ENCODE results near the gene CCDC85B. TPM values are rescaled to one million over a fixed set of nuclear protein-coding genes. Genes with fewer than 3 reads are reported as not detected.

CCDC85B gene
- total and polyA plus RNA-seq, 2 of the 13 experiments (the other 11 are each of a cell fraction or from before 2014, with no cell fraction given), result 8.2 to 19.5 TPM

DNA sequence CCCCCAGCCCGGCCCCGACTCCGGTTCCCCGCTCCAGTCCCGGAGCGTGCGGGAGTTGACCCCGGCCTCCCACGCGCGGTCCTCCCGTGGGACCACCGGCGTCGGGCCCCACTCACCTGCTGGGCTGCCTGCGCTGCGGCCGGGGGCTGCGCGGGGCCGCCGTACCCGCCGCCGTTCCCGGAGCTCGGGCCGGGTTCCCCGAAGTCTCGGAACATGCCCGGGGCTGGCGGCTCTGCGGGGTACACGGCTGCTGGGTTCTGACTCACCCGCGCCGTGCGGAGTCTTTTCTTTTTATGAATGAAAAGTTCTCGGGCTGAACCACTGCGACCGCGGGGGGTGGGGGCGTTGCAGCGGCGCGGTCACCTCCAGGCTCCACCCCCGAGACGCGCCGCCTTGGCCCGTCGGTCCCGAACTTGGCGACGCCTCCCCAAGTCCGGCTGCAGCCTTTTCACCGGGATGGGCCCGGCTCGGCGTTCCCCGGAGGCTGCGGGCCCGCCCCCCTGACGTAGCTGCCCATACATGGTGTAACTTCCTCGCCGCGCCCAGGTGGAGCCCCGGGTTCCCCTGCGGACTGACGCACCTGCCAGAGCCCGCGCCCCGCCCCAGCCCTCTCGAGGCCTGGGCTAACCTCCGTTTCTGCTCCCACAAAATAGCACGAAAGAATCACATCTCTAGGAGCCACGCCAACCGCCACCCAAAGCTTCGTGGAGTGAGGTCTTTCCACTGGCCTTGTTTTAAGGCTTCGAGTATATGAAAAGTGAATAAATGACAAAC, 9.8 kb downstream of the CCDC85B start, which contains the start of gene FOSL1 (continued):
- no peak for TF ChIP-seq LCORL (IDR thresholded peaks at IDR 0.05)
- no peak for TF ChIP-seq LCORL (CRISPR knock-in tag; IDR thresholded peaks at IDR 0.05)
- 0 out of 2 replicates have a peak, but pooled peaks have one; percentile 20 for TF ChIP-seq ZNF724P (CRISPR knock-in tag; IDR thresholded peaks at IDR 0.05; ENCODE audit: borderline replicate concordance)
- TF ChIP-seq ZNF234 (CRISPR knock-in tag; conservative IDR thresholded peaks at IDR 0.05), result no peak
- TF ChIP-seq, protein P1, sequence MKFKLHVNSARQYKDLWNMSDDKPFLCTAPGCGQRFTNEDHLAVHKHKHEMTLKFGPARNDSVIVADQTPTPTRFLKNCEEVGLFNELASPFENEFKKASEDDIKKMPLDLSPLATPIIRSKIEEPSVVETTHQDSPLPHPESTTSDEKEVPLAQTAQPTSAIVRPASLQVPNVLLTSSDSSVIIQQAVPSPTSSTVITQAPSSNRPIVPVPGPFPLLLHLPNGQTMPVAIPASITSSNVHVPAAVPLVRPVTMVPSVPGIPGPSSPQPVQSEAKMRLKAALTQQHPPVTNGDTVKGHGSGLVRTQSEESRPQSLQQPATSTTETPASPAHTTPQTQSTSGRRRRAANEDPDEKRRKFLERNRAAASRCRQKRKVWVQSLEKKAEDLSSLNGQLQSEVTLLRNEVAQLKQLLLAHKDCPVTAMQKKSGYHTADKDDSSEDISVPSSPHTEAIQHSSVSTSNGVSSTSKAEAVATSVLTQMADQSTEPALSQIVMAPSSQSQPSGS (CRISPR knock-in tag; IDR thresholded peaks at IDR 0.05), result peak; percentile 52; the same call in 1 of the 2 replicates
- no peak for TF ChIP-seq PRPF4 (IDR thresholded peaks at IDR 0.05; ENCODE audit: low read depth, low read length, poor library complexity, severe bottlenecking)
- TF ChIP-seq, protein P2, sequence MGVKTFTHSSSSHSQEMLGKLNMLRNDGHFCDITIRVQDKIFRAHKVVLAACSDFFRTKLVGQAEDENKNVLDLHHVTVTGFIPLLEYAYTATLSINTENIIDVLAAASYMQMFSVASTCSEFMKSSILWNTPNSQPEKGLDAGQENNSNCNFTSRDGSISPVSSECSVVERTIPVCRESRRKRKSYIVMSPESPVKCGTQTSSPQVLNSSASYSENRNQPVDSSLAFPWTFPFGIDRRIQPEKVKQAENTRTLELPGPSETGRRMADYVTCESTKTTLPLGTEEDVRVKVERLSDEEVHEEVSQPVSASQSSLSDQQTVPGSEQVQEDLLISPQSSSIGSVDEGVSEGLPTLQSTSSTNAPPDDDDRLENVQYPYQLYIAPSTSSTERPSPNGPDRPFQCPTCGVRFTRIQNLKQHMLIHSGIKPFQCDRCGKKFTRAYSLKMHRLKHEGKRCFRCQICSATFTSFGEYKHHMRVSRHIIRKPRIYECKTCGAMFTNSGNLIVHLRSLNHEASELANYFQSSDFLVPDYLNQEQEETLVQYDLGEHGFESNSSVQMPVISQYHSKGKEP (CRISPR knock-in tag; IDR thresholded peaks at IDR 0.05), result no peak
- TF ChIP-seq ZNF660 (CRISPR knock-in tag; IDR thresholded peaks at IDR 0.05; ENCODE audit: borderline replicate concordance, low read depth), result no peak
- no peak for TF ChIP-seq ZNF225 (CRISPR knock-in tag; IDR thresholded peaks at IDR 0.05)
- TF ChIP-seq, protein P3, sequence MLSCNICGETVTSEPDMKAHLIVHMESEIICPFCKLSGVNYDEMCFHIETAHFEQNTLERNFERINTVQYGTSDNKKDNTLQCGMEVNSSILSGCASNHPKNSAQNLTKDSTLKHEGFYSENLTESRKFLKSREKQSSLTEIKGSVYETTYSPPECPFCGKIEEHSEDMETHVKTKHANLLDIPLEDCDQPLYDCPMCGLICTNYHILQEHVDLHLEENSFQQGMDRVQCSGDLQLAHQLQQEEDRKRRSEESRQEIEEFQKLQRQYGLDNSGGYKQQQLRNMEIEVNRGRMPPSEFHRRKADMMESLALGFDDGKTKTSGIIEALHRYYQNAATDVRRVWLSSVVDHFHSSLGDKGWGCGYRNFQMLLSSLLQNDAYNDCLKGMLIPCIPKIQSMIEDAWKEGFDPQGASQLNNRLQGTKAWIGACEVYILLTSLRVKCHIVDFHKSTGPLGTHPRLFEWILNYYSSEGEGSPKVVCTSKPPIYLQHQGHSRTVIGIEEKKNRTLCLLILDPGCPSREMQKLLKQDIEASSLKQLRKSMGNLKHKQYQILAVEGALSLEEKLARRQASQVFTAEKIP (CRISPR knock-in tag; IDR thresholded peaks at IDR 0.05; ENCODE audit: borderline replicate concordance), result no peak
- no peak for TF ChIP-seq ZNF776 (CRISPR knock-in tag; IDR thresholded peaks at IDR 0.05)
- no peak for TF ChIP-seq AGO1 (IDR thresholded peaks at IDR 0.05; ENCODE audit: low read depth, low read length, poor library complexity, severe bottlenecking)
- TF ChIP-seq, protein P4, sequence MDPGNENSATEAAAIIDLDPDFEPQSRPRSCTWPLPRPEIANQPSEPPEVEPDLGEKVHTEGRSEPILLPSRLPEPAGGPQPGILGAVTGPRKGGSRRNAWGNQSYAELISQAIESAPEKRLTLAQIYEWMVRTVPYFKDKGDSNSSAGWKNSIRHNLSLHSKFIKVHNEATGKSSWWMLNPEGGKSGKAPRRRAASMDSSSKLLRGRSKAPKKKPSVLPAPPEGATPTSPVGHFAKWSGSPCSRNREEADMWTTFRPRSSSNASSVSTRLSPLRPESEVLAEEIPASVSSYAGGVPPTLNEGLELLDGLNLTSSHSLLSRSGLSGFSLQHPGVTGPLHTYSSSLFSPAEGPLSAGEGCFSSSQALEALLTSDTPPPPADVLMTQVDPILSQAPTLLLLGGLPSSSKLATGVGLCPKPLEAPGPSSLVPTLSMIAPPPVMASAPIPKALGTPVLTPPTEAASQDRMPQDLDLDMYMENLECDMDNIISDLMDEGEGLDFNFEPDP (CRISPR knock-in tag; conservative IDR thresholded peaks at IDR 0.05), result no peak
- TF ChIP-seq, protein P5, sequence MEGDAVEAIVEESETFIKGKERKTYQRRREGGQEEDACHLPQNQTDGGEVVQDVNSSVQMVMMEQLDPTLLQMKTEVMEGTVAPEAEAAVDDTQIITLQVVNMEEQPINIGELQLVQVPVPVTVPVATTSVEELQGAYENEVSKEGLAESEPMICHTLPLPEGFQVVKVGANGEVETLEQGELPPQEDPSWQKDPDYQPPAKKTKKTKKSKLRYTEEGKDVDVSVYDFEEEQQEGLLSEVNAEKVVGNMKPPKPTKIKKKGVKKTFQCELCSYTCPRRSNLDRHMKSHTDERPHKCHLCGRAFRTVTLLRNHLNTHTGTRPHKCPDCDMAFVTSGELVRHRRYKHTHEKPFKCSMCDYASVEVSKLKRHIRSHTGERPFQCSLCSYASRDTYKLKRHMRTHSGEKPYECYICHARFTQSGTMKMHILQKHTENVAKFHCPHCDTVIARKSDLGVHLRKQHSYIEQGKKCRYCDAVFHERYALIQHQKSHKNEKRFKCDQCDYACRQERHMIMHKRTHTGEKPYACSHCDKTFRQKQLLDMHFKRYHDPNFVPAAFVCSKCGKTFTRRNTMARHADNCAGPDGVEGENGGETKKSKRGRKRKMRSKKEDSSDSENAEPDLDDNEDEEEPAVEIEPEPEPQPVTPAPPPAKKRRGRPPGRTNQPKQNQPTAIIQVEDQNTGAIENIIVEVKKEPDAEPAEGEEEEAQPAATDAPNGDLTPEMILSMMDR (CRISPR knock-in tag; IDR thresholded peaks at IDR 0.05), result peak; percentile 15; the same call in 1 of the 2 replicates
- TF ChIP-seq RBM39 (IDR thresholded peaks at IDR 0.05; ENCODE audit: low read depth, low read length, poor library complexity, severe bottlenecking), result no peak
- no peak for TF ChIP-seq PAF1 (CRISPR knock-in tag; IDR thresholded peaks at IDR 0.05)
- TF ChIP-seq FOXA3 (CRISPR knock-in tag; IDR thresholded peaks at IDR 0.05), result 0 out of 2 replicates have a peak, but pooled peaks have one; percentile 8
- no peak for TF ChIP-seq IKZF1 (IDR thresholded peaks at IDR 0.05)
- TF ChIP-seq DR1 (CRISPR knock-in tag; IDR thresholded peaks at IDR 0.05), result no peak
- TF ChIP-seq ETV5 (CRISPR knock-in tag; IDR thresholded peaks at IDR 0.05; ENCODE audit: borderline replicate concordance), result 0 out of 2 replicates have a peak, but pooled peaks have one; percentile 12
- TF ChIP-seq ZNF143 (CRISPR knock-in tag; IDR thresholded peaks at IDR 0.05), result no peak
- peak; percentile 46; the same call in 1 of the 2 replicates for TF ChIP-seq ZNF121 (CRISPR knock-in tag; IDR thresholded peaks at IDR 0.05)

Measured in HepG2 (cell line).